Fibroblast of lung (primary cell): ENCODE results near the gene UCK2.

Experiments used
- EZH2 ChIP-seq: IDR thresholded peaks from 2 replicates; pipeline ENCODE4 v1.5.1; 2012; ENCODE audit warnings: low read length, control low read depth, mild to moderate bottlenecking; ENCODE audit errors: missing control alignments
- TF ChIP-seq, protein P1 (sequence below), 2 donors: IDR thresholded peaks in 1 of 2; conservative IDR thresholded peaks in 1 of 2; 1 replicate in 1 of 2; 2 replicates in 1 of 2; pipeline ENCODE4 v1.5.1; 2011 to 2012; ENCODE audit warnings: low read length in 2 of 2, control low read depth in 1 of 2, inconsistent platforms in 1 of 2, low read depth in 1 of 2, mild to moderate bottlenecking in 1 of 2

DNA sequence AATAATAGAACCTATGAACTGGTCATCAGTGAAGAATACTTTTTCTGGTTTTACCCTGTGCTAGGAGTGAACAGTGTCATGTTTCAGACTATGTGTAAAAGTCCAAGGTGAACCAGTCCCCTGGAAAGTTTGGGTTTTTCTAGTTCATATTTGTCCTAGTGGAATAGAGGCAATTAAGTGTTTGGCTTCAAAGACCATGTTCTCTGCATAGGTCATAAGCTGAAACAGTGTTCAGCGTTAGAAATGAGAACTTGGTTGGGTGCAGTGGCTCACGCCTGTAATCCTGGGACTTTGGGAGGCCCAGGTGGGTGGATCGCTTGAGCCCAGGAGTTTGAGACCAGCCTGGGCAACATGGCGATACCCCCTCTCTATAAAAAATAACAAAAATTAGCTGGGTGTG lies 77.5 kb downstream of the UCK2 start:
- TF ChIP-seq, protein P1, sequence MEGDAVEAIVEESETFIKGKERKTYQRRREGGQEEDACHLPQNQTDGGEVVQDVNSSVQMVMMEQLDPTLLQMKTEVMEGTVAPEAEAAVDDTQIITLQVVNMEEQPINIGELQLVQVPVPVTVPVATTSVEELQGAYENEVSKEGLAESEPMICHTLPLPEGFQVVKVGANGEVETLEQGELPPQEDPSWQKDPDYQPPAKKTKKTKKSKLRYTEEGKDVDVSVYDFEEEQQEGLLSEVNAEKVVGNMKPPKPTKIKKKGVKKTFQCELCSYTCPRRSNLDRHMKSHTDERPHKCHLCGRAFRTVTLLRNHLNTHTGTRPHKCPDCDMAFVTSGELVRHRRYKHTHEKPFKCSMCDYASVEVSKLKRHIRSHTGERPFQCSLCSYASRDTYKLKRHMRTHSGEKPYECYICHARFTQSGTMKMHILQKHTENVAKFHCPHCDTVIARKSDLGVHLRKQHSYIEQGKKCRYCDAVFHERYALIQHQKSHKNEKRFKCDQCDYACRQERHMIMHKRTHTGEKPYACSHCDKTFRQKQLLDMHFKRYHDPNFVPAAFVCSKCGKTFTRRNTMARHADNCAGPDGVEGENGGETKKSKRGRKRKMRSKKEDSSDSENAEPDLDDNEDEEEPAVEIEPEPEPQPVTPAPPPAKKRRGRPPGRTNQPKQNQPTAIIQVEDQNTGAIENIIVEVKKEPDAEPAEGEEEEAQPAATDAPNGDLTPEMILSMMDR (conservative IDR thresholded peaks at IDR 0.05 in 1 of 2, IDR thresholded peaks at IDR 0.05 in 1 of 2; ENCODE audit: low read depth in 1 of 2, low read length in 2 of 2) = no peak
- TF ChIP-seq EZH2 = no peak
